Measurements from ENCODE around the gene LDB2. TPM values are rescaled to one million over a fixed set of nuclear protein-coding genes. Genes with fewer than 3 reads are reported as not detected.

LDB2 gene
- total and polyA plus RNA-seq, 4 donors: 11.0 to 128 (median 55.7) TPM

GRCh38 chr4:16585053-16585452 is 313.4 kb downstream of the LDB2 start:
- Histone ChIP-seq H3K4me3 (ENCODE audit: low read length in 2 of 2) (no peak overlapping the region), H3K27ac (ENCODE audit: low read depth in 1 of 2, low read length in 2 of 2) (no peak overlapping the region), H3K9me3 (ENCODE audit: control insufficient read depth, low read length) (no peaks in the 10 kb centered on the region), H3K4me1 (ENCODE audit: control insufficient read depth in 1 of 2, insufficient read depth in 2 of 2, low read length in 2 of 2) (no peaks in the 10 kb centered on the region), H3K27me3 (ENCODE audit: control insufficient read depth in 1 of 2, insufficient read depth in 2 of 2, low read length in 1 of 2) (no peaks in the 10 kb centered on the region), H3K36me3 (ENCODE audit: control insufficient read depth in 1 of 2, insufficient read depth in 2 of 2, low read length in 1 of 2) (no peaks in the 10 kb centered on the region)
- intact Hi-C loops (cut with DNase I): no loop called here
- WGBS, 2 donors: 96 to 98% methylated on average over 7 of the region's 7 CpGs
- no peak for ATAC-seq (ENCODE audit: low FRiP score)
- DNase-seq: no peak

GRCh38 chr4:16583764-16584163 is 314.7 kb downstream of the LDB2 start:
- Histone ChIP-seq H3K4me3 (ENCODE audit: low read length in 2 of 2) (no peak overlapping the region), H3K4me1 (ENCODE audit: control insufficient read depth in 1 of 2, insufficient read depth in 2 of 2, low read length in 2 of 2) (no peaks in the 10 kb centered on the region), H3K27ac (ENCODE audit: low read depth in 1 of 2, low read length in 2 of 2) (no peak overlapping the region), H3K9me3 (ENCODE audit: control insufficient read depth, low read length) (no peaks in the 10 kb centered on the region), H3K27me3 (ENCODE audit: control insufficient read depth in 1 of 2, insufficient read depth in 2 of 2, low read length in 1 of 2) (no peaks in the 10 kb centered on the region), H3K36me3 (ENCODE audit: control insufficient read depth in 1 of 2, insufficient read depth in 2 of 2, low read length in 1 of 2) (no peaks in the 10 kb centered on the region)
- no peak for ATAC-seq (ENCODE audit: low FRiP score)
- 80 to 88% methylated on average over 8 of the region's 8 CpGs for whole genome bisulfite sequencing, 2 donors
- DNase-seq: no peak
- intact Hi-C loops (cut with DNase I): no loop called here

GRCh38 chr4:16582526-16582925 is 315.9 kb downstream of the LDB2 start:
- ATAC-seq (ENCODE audit: low FRiP score) (no peak), DNase-seq (peak in 1 of 2 donors; percentile 70)
- intact Hi-C loops (cut with DNase I): no loop called here
- Histone ChIP-seq H3K4me3 (ENCODE audit: low read length in 2 of 2) (no peak overlapping the region), H3K9me3 (ENCODE audit: control insufficient read depth, low read length) (no peaks in the 10 kb centered on the region), H3K27ac (ENCODE audit: low read depth in 1 of 2, low read length in 2 of 2) (no peak overlapping the region), H3K36me3 (ENCODE audit: control insufficient read depth in 1 of 2, insufficient read depth in 2 of 2, low read length in 1 of 2) (no peaks in the 10 kb centered on the region), H3K27me3 (ENCODE audit: control insufficient read depth in 1 of 2, insufficient read depth in 2 of 2, low read length in 1 of 2) (no peaks in the 10 kb centered on the region), H3K4me1 (ENCODE audit: control insufficient read depth in 1 of 2, insufficient read depth in 2 of 2, low read length in 2 of 2) (no peaks in the 10 kb centered on the region)
- WGBS, 2 donors: 86 to 94% methylated on average over 10 of the region's 10 CpGs

- intact Hi-C loops (cut with DNase I): no loop called here
Measured at GRCh38 chr4:16582036-16582435, 316.4 kb downstream of the LDB2 start.

GRCh38 chr4:16581117-16581516 is 317.3 kb downstream of the LDB2 start:
- DNase-seq (no peak), ATAC-seq (ENCODE audit: low FRiP score) (no peak)
- no peaks in the 10 kb centered on the region for H3K4me1 ChIP-seq (ENCODE audit: control insufficient read depth in 1 of 2, insufficient read depth in 2 of 2, low read length in 2 of 2)
- no peaks in the 10 kb centered on the region for H3K27me3 ChIP-seq (ENCODE audit: control insufficient read depth in 1 of 2, insufficient read depth in 2 of 2, low read length in 1 of 2)
- no peak overlapping the region for H3K4me3 ChIP-seq (ENCODE audit: low read length in 2 of 2)
- no peaks in the 10 kb centered on the region for H3K36me3 ChIP-seq (ENCODE audit: control insufficient read depth in 1 of 2, insufficient read depth in 2 of 2, low read length in 1 of 2)
- no peak overlapping the region for H3K27ac ChIP-seq (ENCODE audit: low read depth in 1 of 2, low read length in 2 of 2)
- H3K9me3 ChIP-seq (ENCODE audit: control insufficient read depth, low read length): no peaks in the 10 kb centered on the region
- 65 to 97% methylated on average over 3 of the region's 3 CpGs for WGBS, 2 donors
- intact Hi-C loops (cut with DNase I): no loop called here

More at GRCh38 chr4:16582036-16582435, 316.4 kb downstream of the LDB2 start:
- Histone ChIP-seq H3K27ac (ENCODE audit: low read depth in 1 of 2, low read length in 2 of 2) (no peak overlapping the region), H3K27me3 (ENCODE audit: control insufficient read depth in 1 of 2, insufficient read depth in 2 of 2, low read length in 1 of 2) (no peaks in the 10 kb centered on the region), H3K4me3 (ENCODE audit: low read length in 2 of 2) (no peak overlapping the region), H3K9me3 (ENCODE audit: control insufficient read depth, low read length) (no peaks in the 10 kb centered on the region), H3K36me3 (ENCODE audit: control insufficient read depth in 1 of 2, insufficient read depth in 2 of 2, low read length in 1 of 2) (no peaks in the 10 kb centered on the region), H3K4me1 (ENCODE audit: control insufficient read depth in 1 of 2, insufficient read depth in 2 of 2, low read length in 2 of 2) (no peaks in the 10 kb centered on the region)
- WGBS, 2 donors: 95 to 98% methylated on average over 3 of the region's 3 CpGs
- ATAC-seq (ENCODE audit: low FRiP score): no peak
- no peak for DNase-seq

GRCh38 chr4:16580514-16580913 is 317.9 kb downstream of the LDB2 start:
- Histone ChIP-seq H3K4me1 (ENCODE audit: control insufficient read depth in 1 of 2, insufficient read depth in 2 of 2, low read length in 2 of 2) (no peaks in the 10 kb centered on the region), H3K36me3 (ENCODE audit: control insufficient read depth in 1 of 2, insufficient read depth in 2 of 2, low read length in 1 of 2) (no peaks in the 10 kb centered on the region), H3K27ac (ENCODE audit: low read depth in 1 of 2, low read length in 2 of 2) (no peak overlapping the region), H3K9me3 (ENCODE audit: control insufficient read depth, low read length) (no peaks in the 10 kb centered on the region), H3K27me3 (ENCODE audit: control insufficient read depth in 1 of 2, insufficient read depth in 2 of 2, low read length in 1 of 2) (no peaks in the 10 kb centered on the region), H3K4me3 (ENCODE audit: low read length in 2 of 2) (no peak overlapping the region)
- ATAC-seq (ENCODE audit: low FRiP score): no peak
- no peak for DNase-seq
- intact Hi-C loops (cut with DNase I): no loop called here

GRCh38 chr4:16579866-16580265 is 318.6 kb downstream of the LDB2 start:
- intact Hi-C loops (cut with DNase I): no loop called here
- DNase-seq: no peak
- Histone ChIP-seq H3K9me3 (ENCODE audit: control insufficient read depth, low read length) (no peaks in the 10 kb centered on the region), H3K27me3 (ENCODE audit: control insufficient read depth in 1 of 2, insufficient read depth in 2 of 2, low read length in 1 of 2) (no peaks in the 10 kb centered on the region), H3K36me3 (ENCODE audit: control insufficient read depth in 1 of 2, insufficient read depth in 2 of 2, low read length in 1 of 2) (no peaks in the 10 kb centered on the region), H3K27ac (ENCODE audit: low read depth in 1 of 2, low read length in 2 of 2) (no peak overlapping the region), H3K4me3 (ENCODE audit: low read length in 2 of 2) (no peak overlapping the region), H3K4me1 (ENCODE audit: control insufficient read depth in 1 of 2, insufficient read depth in 2 of 2, low read length in 2 of 2) (no peaks in the 10 kb centered on the region)
- ATAC-seq (ENCODE audit: low FRiP score): no peak
- 61 to 69% methylated on average over 3 of the region's 3 CpGs for WGBS, 2 donors

GRCh38 chr4:16577177-16577576 is 321.3 kb downstream of the LDB2 start:
- intact Hi-C loops (cut with DNase I): no loop called here
- 96 to 97% methylated on average over 3 of the region's 3 CpGs for WGBS, 2 donors

GRCh38 chr4:16574981-16575380 is 323.5 kb downstream of the LDB2 start:
- H3K9me3 ChIP-seq (ENCODE audit: control insufficient read depth, low read length): no peaks in the 10 kb centered on the region
- H3K36me3 ChIP-seq (ENCODE audit: control insufficient read depth in 1 of 2, insufficient read depth in 2 of 2, low read length in 1 of 2): no peaks in the 10 kb centered on the region
- DNase-seq (no peak), ATAC-seq (ENCODE audit: low FRiP score) (no peak)
- WGBS, 2 donors: 97% methylated on average over 2 of the region's 2 CpGs
- H3K4me3 ChIP-seq (ENCODE audit: low read length in 2 of 2): no peak overlapping the region
- no peak overlapping the region for H3K27ac ChIP-seq (ENCODE audit: low read depth in 1 of 2, low read length in 2 of 2)
- H3K27me3 ChIP-seq (ENCODE audit: control insufficient read depth in 1 of 2, insufficient read depth in 2 of 2, low read length in 1 of 2): no peaks in the 10 kb centered on the region
- intact Hi-C loops (cut with DNase I): no loop called here
- peaks cover 0 to 4% of the 10 kb centered on the region in 2 donors for H3K4me1 ChIP-seq (ENCODE audit: control insufficient read depth in 1 of 2, insufficient read depth in 2 of 2, low read length in 2 of 2)

More at GRCh38 chr4:16577177-16577576, 321.3 kb downstream of the LDB2 start:
- Histone ChIP-seq H3K27me3 (ENCODE audit: control insufficient read depth in 1 of 2, insufficient read depth in 2 of 2, low read length in 1 of 2) (no peaks in the 10 kb centered on the region), H3K4me3 (ENCODE audit: low read length in 2 of 2) (no peak overlapping the region), H3K9me3 (ENCODE audit: control insufficient read depth, low read length) (no peaks in the 10 kb centered on the region), H3K36me3 (ENCODE audit: control insufficient read depth in 1 of 2, insufficient read depth in 2 of 2, low read length in 1 of 2) (no peaks in the 10 kb centered on the region), H3K4me1 (ENCODE audit: control insufficient read depth in 1 of 2, insufficient read depth in 2 of 2, low read length in 2 of 2) (peaks cover 0 to 4% of the 10 kb centered on the region in 2 donors), H3K27ac (ENCODE audit: low read depth in 1 of 2, low read length in 2 of 2) (no peak overlapping the region)
- ATAC-seq (ENCODE audit: low FRiP score): no peak
- no peak for DNase-seq
